K562 (cell line): Measurements from ENCODE around the gene SCYL1. TPM values are rescaled to one million over a fixed set of nuclear protein-coding genes. Genes with fewer than 3 reads are reported as not detected.

Source experiments
- ATF7 ChIP-seq: fragments of 450-650 bp; IDR thresholded peaks from 2 replicates; pipeline ENCODE4 v1.7.1; 2014; ENCODE audit warnings: mild to moderate bottlenecking, moderate library complexity
- CBX2 ChIP-seq: fragments of 200-600 bp; sonication (generic); IDR thresholded peaks from one replicate; pipeline ENCODE4 v1.6.1; 2012; ENCODE audit warnings: mild to moderate bottlenecking, low read length, inconsistent platforms; ENCODE audit not compliant: insufficient read depth, poor library complexity, severe bottlenecking
- CEBPG ChIP-seq, 3 experiments: fragments of 200-800 bp in 1 of 3; sonication (Bioruptor generic) in 1 of 3; sonication (generic) in 1 of 3; formaldehyde crosslinking in 1 of 3; IDR thresholded peaks in 2 of 3; conservative IDR thresholded peaks in 1 of 3; 2 replicates each; pipeline versions ENCODE4 v1.6.1 to v1.8.0; 2016 to 2022; ENCODE audit warnings: missing compliant biosample characterization in 2 of 3, missing genetic modification characterization in 2 of 3, mild to moderate bottlenecking in 1 of 3, missing genetic modification reagents in 1 of 3
- MAFG ChIP-seq: fragments of 450-650 bp; conservative IDR thresholded peaks from 2 replicates; pipeline ENCODE4 v1.6.1; 2016; ENCODE audit warnings: missing genetic modification characterization, missing compliant biosample characterization
- NFE2L1 ChIP-seq: fragments of 450-650 bp; IDR thresholded peaks from 2 replicates; pipeline ENCODE4 v1.6.1; 2016; ENCODE audit warnings: missing genetic modification characterization, low read depth, mild to moderate bottlenecking, missing compliant biosample characterization, moderate library complexity, borderline replicate concordance
- PBX2 ChIP-seq, 2 experiments: IDR thresholded peaks in 1 of 2; conservative IDR thresholded peaks in 1 of 2; 2 replicates each; pipeline ENCODE4 v1.6.1; 2016; ENCODE audit warnings: low read depth in 2 of 2, mild to moderate bottlenecking in 1 of 2, missing compliant biosample characterization in 1 of 2, missing genetic modification characterization in 1 of 2, moderate library complexity in 1 of 2
- PRPF4 ChIP-seq: fragments of 200-400 bp; formaldehyde crosslinking; IDR thresholded peaks from one replicate; pipeline ENCODE4 v1.6.1; 2017; ENCODE audit warnings: low read length, low read depth, mild to moderate bottlenecking; ENCODE audit not compliant: insufficient read depth, poor library complexity, severe bottlenecking
- SP1 ChIP-seq: sonication (generic); formaldehyde crosslinking; IDR thresholded peaks from 2 replicates; pipeline ENCODE4 v1.8.1; 2022; ENCODE audit warnings: mild to moderate bottlenecking, missing genetic modification reagents
- THRAP3 ChIP-seq: fragments of 450-650 bp; IDR thresholded peaks from 2 replicates; pipeline ENCODE4 v1.6.1; 2016; ENCODE audit warnings: mild to moderate bottlenecking, inconsistent platforms, borderline replicate concordance
- TRIM28 ChIP-seq: fragments of 450-650 bp; IDR thresholded peaks from 2 replicates; pipeline ENCODE4 v1.6.1; 2017
- ZC3H11A ChIP-seq: IDR thresholded peaks from 2 replicates; pipeline ENCODE4 v1.6.1; 2012; ENCODE audit warnings: low read depth, low read length, improper control_type of control experiment
- ZNF561 ChIP-seq: fragments of 450-650 bp; formaldehyde crosslinking; conservative IDR thresholded peaks from 2 replicates; pipeline ENCODE4 v1.4.0; 2020; ENCODE audit warnings: mild to moderate bottlenecking, moderate library complexity
- ZNF77 ChIP-seq: fragments of 250-450 bp; sonication (Bioruptor Pico); IDR thresholded peaks from 2 replicates; pipeline ENCODE4 v1.5.0; 2020
- polyA plus RNA-seq, 8 experiments: library from polyadenylated mRNA; depleted of rRNA in 4 of 8; stranded (reverse) in 5 of 8; unstranded in 3 of 8; fragments of >200 nt; fragmentation: Nextera tagmentation in 2 of 8; fragmentation: Illumina TruSeq in 1 of 8; extraction: Ambion mirVana in 2 of 8; extraction: Trizol in 1 of 8; gene quantifications; 2 replicates each; pipeline versions ENCODE4 v1.2.1 to v1.2.3, GENCODE V29; 2011 to 2014; ENCODE audit warnings: inconsistent platforms in 1 of 8, missing spikeins in 1 of 8
- total RNA-seq, 7 experiments: library from RNA; depleted of rRNA in 6 of 7; stranded (reverse); fragments of >200 nt in 6 of 7; fragmentation: Illumina TruSeq in 2 of 7; extraction: Trizol in 2 of 7; gene quantifications; 2 replicates each; pipeline versions ENCODE4 v1.2.1 to v1.2.3, GENCODE V29; 2011 to 2021; ENCODE audit warnings: low replicate concordance in 1 of 7
- TF ChIP-seq, protein P1 (sequence below): fragments of 450-650 bp; formaldehyde crosslinking; IDR thresholded peaks from 2 replicates; pipeline ENCODE4 v1.4.0; 2020; ENCODE audit warnings: mild to moderate bottlenecking, moderate library complexity
- TF ChIP-seq, protein P2 (sequence below): fragments of 250-450 bp; sonication (Bioruptor Pico); IDR thresholded peaks from 2 replicates; pipeline ENCODE4 v1.5.0; 2021; ENCODE audit warnings: mild to moderate bottlenecking, borderline replicate concordance
- TF ChIP-seq, protein P3 (sequence below): fragments of 450-650 bp; IDR thresholded peaks from 2 replicates; pipeline ENCODE4 v1.6.1; 2016; ENCODE audit warnings: low read depth, mild to moderate bottlenecking, moderate library complexity

The SCYL1 gene
- total and polyA plus RNA-seq, 9 of the 15 experiments (the other 6 are each of a cell fraction or from before 2014, with no cell fraction given) = 1.9 to 145 (median 57.6) TPM

GRCh38 chr11:65499713-65500386, 25.0 kb upstream of the SCYL1 start (continued):
- TF ChIP-seq PRPF4 (peak; percentile 47), THRAP3 (peak; percentile 30; the same call in 1 of the 2 replicates), NFE2L1 (no peak), PBX2 (CRISPR knock-in tag; IDR thresholded peaks at IDR 0.05; ENCODE audit: low read depth) (no peak), PBX2 (tag; conservative IDR thresholded peaks at IDR 0.05; ENCODE audit: low read depth) (no peak), ATF7 (no peak), ZNF561 (CRISPR knock-in tag) (0 out of 2 replicates have a peak, but pooled peaks have one; percentile 22), CEBPG (CRISPR knock-in tag; IDR thresholded peaks at IDR 0.05) (no peak), CEBPG (tag; conservative IDR thresholded peaks at IDR 0.05 in 1 of 2, IDR thresholded peaks at IDR 0.05 in 1 of 2) (0 out of 4 replicates have a peak, but pooled peaks of 1 of the 2 experiments have one; percentile 2), ZC3H11A (no peak), CBX2 (no peak), MAFG (tag) (no peak), ZNF77 (CRISPR knock-in tag) (no peak), TRIM28 (no peak), SP1 (no peak)
- TF ChIP-seq, protein P1, sequence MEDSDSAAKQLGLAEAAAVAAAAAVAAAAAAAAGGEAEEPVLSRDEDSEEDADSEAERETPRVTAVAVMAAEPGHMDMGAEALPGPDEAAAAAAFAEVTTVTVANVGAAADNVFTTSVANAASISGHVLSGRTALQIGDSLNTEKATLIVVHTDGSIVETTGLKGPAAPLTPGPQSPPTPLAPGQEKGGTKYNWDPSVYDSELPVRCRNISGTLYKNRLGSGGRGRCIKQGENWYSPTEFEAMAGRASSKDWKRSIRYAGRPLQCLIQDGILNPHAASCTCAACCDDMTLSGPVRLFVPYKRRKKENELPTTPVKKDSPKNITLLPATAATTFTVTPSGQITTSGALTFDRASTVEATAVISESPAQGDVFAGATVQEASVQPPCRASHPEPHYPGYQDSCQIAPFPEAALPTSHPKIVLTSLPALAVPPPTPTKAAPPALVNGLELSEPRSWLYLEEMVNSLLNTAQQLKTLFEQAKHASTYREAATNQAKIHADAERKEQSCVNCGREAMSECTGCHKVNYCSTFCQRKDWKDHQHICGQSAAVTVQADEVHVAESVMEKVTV (CRISPR knock-in tag) = peak; percentile 12; the same call in 1 of the 2 replicates
- TF ChIP-seq, protein P2, sequence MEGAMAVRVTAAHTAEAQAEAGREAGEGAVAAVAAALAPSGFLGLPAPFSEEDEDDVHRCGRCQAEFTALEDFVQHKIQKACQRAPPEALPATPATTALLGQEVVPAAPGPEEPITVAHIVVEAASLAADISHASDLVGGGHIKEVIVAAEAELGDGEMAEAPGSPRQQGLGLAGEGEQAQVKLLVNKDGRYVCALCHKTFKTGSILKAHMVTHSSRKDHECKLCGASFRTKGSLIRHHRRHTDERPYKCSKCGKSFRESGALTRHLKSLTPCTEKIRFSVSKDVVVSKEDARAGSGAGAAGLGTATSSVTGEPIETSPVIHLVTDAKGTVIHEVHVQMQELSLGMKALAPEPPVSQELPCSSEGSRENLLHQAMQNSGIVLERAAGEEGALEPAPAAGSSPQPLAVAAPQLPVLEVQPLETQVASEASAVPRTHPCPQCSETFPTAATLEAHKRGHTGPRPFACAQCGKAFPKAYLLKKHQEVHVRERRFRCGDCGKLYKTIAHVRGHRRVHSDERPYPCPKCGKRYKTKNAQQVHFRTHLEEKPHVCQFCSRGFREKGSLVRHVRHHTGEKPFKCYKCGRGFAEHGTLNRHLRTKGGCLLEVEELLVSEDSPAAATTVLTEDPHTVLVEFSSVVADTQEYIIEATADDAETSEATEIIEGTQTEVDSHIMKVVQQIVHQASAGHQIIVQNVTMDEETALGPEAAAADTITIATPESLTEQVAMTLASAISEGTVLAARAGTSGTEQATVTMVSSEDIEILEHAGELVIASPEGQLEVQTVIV (CRISPR knock-in tag) = 0 out of 2 replicates have a peak, but pooled peaks have one; percentile 3
- TF ChIP-seq, protein P3, sequence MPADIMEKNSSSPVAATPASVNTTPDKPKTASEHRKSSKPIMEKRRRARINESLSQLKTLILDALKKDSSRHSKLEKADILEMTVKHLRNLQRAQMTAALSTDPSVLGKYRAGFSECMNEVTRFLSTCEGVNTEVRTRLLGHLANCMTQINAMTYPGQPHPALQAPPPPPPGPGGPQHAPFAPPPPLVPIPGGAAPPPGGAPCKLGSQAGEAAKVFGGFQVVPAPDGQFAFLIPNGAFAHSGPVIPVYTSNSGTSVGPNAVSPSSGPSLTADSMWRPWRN = 0 out of 2 replicates have a peak, but pooled peaks have one; percentile 11
